Effector CD4-positive, alpha-beta T cell (primary cell): ENCODE results near the gene PSMD11.
"Not testable (repeated sequence)": the region's sequence is repeated elsewhere in the genome, so short reads cannot be mapped to it uniquely, and the experiment has no call there.

ENCODE experiments used
- DNase-seq: peaks from one replicate; pipeline ENCODE4 v3.0.0-alpha.2; 2020

Gene PSMD11

GRCh38 chr17:32515677-32516383 is 71.5 kb downstream of the PSMD11 start:
- no peak for DNase-seq

GRCh38 chr17:32516450-32516849 is 72.1 kb downstream of the PSMD11 start:
- DNase-seq, result no peak

- DNase-seq, result no peak
Measured at GRCh38 chr17:32516940-32517701, 72.8 kb downstream of the PSMD11 start.

- no peak for DNase-seq
Measured at GRCh38 chr17:32517982-32518381, 73.7 kb downstream of the PSMD11 start.

- no peak for DNase-seq
Measured at GRCh38 chr17:32518646-32519227, 74.4 kb downstream of the PSMD11 start.

- peak; percentile 50 for DNase-seq
Measured at GRCh38 chr17:32519228-32520103, 75.2 kb downstream of the PSMD11 start.

GRCh38 chr17:32520104-32520701 is 75.9 kb downstream of the PSMD11 start:
- DNase-seq, result peak; percentile 35

GRCh38 chr17:32520737-32521404 is 76.6 kb downstream of the PSMD11 start:
- no peak for DNase-seq

- no peak for DNase-seq
Measured at GRCh38 chr17:32523017-32523680, 78.8 kb downstream of the PSMD11 start.

- no peak for DNase-seq
Measured at GRCh38 chr17:32523827-32524552, 79.7 kb downstream of the PSMD11 start.

- DNase-seq, result not testable (repeated sequence)
Measured at GRCh38 chr17:32524553-32524880, 80.2 kb downstream of the PSMD11 start.

GRCh38 chr17:32525122-32525521 is 80.8 kb downstream of the PSMD11 start:
- no peak for DNase-seq

GRCh38 chr17:32527146-32527545 is 82.8 kb downstream of the PSMD11 start:
- no peak for DNase-seq

- no peak for DNase-seq
Measured at GRCh38 chr17:32528825-32529224, 84.5 kb downstream of the PSMD11 start.

GRCh38 chr17:32529604-32530003 is 85.3 kb downstream of the PSMD11 start:
- no peak for DNase-seq
